M059J (cell line): ENCODE results near the gene POLR3B. TPM values are rescaled to one million over a fixed set of nuclear protein-coding genes. Genes with fewer than 3 reads are reported as not detected.

Experiments
- DNase-seq: peaks from one replicate; pipeline ENCODE4 v3.0.0-alpha.2; 2012; ENCODE audit warnings: low read depth
- total RNA-seq: library from RNA; depleted of rRNA; stranded (reverse); fragments of >200 nt; shearing (Covaris generic); gene quantifications from 2 replicates; pipeline ENCODE4 v1.2.3, GENCODE V29; 2014; rRNA removed

POLR3B gene
- total RNA-seq, 1 experiment from 2014 or later = 8.2 TPM

GRCh38 chr12:106551410-106551809 is 193.9 kb downstream of the POLR3B start:
- no peak for DNase-seq

GRCh38 chr12:106552228-106552627 is 194.7 kb downstream of the POLR3B start:
- DNase-seq = no peak

Other genes with a start within 250 kb of the POLR3B start
- gene NUAK1, start 218.8 kb upstream of the POLR3B start, total RNA-seq = 13.0 and 14.9 TPM in 2 replicates
- gene CKAP4, start 109.7 kb upstream of the POLR3B start, total RNA-seq = 179 and 286 TPM in 2 replicates
- gene TCP11L2, start 55.0 kb upstream of the POLR3B start, total RNA-seq = 15.8 and 30.1 TPM in 2 replicates
- gene RFX4, start 225.3 kb downstream of the POLR3B start, total RNA-seq = not detected in 2 replicates